GM18870 (cell line): ENCODE results near the gene RASEF.
"Not testable (repeated sequence)": the region's sequence is repeated elsewhere in the genome, so short reads cannot be mapped to it uniquely, and the experiment has no call there.

Source experiments
- ATAC-seq: cut with Tn5 transposase; IDR thresholded peaks from one replicate; pipeline ENCODE4 v1.9.1; 2021; ENCODE audit warnings: moderate library complexity; ENCODE audit not compliant: unreplicated experiment

RASEF gene

DNA sequence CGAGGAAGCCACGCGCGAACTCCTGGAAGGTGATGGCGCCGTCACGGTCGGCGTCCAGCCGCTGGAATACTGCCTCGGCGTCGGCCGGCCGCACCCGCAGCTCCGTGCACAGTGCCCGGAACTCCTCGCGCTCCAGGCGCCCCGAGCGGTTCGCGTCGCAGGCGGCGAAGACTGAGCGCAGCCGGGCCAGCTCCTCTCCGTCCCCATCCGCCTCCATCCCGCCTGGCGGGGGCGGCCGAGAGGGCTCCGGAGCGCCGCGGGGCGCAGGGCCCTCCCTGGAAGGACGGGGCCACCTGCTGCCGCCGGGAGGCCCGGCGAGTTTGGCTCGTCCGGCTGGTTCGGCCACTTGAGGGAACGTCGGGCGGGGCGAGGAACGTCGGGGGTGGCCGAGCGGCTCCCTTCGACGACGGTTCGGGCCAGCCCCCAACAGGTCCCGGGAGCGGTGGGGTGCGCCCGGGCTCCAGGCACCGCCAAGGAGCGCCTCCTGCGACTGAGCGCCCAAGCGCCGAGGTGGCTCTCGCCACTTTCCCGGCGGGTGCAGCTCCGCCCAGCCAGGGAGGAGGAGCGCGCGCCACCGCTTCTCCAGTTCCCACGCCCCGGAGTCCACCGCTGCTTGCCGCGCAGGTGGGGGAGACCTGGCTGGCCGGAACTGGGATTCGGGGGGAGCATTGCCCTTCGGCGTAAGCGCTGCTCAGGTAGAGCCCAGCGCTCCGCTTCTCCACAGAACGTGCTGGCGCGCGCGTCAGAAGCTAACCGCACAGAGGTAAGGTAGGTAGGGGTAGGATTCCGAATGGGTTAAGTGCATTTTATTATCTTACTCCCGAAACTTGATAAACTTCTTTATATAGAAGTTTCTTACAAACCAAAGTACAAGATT, at the start of gene RASEF:
Gene RASEF (minus strand): TSS at position 492 of the 877 bp plus-strand sequence. CDS start 275 bp downstream, at position 217.
- ATAC-seq = no peak

DNA sequence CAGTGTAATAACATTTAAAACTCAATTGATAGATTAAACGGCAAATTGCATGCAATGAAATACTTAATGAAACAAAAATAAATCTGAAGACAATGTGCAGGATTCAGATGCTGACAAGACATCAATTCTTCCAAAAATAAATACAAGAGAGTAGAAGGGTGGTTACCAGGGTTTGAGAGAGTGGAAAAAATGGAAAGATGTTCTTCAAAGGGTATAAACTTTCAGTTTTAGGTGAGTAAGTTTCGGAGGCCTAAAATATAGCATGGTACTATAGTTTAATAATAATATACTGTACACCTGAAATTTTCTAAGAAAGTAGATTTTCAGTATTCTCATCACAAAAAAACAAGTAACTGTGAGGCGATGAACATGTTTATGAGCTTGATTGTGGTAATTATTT, 48.2 kb upstream of the RASEF start:
- ATAC-seq = no peak

DNA sequence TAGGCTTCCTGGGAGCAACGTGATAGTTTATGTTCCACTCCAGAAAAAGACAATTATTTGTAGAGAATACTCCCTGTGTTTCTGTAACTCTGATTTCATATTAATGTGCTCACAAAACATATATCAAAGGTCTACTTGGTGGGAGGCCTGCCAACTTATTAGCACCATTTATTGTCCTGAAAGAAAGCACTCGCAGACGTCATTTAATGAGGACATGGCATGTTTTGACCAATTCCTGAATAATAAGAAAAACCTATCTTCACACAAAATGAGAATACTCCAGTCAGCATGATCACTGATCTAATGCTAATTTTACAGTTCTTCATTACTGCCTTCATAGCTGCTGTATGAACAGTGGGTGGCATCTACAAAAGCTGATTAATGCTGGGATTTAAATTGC, 46.4 kb upstream of the RASEF start:
- no peak for ATAC-seq

DNA sequence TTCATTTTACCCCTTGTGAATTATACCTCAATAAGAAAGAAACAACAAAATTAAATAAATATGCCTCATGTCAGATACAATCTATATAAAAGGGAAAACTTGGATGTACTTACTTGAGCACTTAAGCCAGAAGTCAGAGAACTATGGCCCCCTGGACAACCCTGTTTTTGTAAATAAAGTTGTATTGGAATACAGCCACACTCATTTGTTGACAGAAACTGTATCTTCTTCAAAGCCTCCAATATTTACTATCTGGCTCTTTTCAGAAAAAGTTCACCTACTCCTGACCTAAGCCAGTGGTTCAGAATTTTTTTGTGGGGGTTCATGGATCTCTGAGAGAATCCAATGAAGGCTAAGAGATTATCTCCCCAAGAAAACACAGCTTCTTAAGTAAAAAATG, 45.3 kb upstream of the RASEF start:
- no peak for ATAC-seq

DNA sequence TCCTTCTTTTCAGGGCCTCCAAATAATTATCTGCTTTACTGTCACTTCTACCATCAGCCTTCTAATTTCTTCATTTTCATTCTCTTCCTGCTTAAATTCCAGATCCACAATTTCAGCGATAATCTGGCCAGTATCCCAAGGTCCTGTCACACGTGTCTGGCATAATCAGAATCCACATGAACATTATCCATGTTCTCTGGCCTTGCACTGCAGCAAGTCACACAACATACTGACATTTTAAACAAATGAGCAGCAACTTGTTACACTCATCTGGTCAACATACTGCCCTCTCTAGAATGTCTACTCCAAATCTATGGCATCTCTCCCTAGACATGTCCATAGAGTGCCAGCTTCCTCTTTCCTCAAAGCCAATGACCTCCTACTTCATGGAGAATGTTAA, 43.8 kb upstream of the RASEF start:
- no peak for ATAC-seq

DNA sequence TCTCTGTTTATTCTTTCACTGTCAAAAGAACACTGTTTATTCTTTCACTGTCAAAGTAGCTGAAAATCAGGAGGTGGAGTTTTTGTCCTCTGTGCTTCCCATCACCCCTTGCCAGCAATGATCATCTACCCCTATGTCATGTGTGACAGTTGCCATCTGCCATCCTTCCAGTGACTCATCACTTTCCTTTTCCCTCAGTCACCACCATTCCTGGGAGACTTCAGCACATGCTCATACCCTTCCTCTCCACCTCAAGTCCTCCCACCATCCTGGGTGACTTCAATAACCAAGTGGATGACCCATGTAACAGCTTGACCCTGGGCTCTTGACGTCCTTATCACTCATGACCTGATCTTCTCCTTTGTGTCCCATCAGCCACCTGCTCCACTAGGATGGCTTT, 43.3 kb upstream of the RASEF start:
- no peak for ATAC-seq

DNA sequence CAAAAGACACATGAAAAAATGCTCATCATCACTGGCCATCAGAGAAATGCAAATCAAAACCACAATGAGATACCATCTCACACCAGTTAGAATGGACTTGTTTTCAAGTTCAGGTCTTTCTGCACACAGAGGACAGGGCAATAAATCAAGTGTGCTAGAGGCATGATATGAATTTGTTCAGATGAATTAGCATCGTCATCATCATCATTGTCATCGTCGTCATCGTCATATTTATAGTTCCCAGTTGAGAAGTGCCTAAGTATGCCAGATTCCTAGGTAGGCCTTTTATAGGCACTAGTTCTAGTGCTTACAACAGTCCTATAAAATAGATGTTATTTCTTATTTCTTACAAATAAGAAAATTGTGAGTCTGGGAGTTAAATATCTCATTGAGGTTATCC, 34.7 kb upstream of the RASEF start:
- no peak for ATAC-seq

DNA sequence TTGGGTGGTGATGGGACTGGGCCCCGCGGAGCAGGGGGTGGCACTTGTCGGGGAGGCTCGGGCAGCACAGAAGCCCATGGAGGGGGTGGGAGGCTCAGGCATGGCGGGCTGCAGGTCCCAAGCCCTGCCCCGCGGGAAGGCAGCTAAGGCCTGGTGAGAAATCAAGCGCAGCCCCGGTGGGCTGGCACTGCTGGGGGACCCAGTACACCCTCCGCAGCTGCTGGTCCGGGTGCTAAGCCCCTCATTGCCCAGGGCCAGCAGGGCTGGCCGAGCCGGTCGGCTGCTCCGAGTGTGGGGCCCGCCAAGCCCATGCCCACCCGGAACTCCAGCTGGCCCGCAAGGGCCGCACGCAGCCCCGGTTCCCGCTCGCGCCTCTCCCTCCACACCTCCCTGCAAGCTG, 30.4 kb upstream of the RASEF start:
- not testable (repeated sequence) for ATAC-seq

DNA sequence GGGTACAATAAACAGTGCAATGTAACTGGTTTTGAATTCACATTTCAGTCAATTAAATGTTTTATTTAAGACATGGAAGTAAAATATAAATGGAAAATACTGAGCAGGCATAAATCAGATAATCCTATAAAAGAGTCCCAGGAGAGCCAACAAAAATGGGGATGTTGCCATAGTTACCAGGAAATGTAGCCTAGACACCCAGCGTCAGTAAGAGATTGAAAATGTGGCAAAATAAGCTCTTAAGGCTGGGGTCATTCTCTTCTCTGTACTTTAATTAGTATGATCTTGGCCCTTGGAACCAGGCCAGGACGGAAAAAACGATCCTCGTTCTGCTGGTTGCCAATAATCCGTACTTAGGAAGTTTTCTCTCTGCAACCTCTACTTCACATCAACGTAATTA, 18.9 kb upstream of the RASEF start:
- ATAC-seq = no peak

DNA sequence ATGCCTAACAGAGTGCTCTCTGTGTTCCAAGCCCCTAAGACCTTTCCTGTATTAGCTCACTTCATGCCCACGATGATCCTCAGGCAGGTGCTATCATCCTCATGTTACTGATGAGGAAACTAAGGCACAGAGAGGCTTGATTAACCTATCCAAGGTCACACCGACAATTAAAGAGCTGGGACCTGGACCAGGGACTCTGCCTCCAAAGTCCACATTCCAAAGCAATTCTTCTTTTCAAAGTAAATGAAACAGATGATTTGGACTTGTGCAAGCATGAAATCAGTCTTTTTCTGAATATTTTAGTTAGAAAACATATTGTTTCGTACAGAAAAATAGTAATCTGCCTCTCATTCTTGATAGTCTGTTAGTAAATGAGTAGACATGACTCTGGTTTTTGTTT, 18.1 kb upstream of the RASEF start:
- no peak for ATAC-seq

DNA sequence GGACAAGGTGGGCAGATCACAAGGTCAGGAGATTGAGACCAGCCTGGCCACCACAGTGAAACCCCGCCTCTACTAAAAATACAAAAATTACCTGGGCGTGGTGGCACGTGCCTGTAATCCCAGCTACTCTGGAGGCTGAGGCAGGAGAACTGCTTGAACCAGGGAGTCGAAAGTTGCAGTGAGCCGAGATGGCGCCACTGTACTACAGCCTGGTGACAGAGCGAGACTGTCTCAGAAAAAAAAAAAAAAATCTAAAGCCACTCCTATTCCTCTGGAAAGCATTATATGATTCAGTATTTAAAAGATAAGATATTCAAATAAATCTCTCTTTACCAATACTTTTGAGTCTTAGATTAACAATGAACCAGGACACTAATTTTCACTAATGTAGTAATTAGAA, 13.0 kb upstream of the RASEF start:
- ATAC-seq = not testable (repeated sequence)

DNA sequence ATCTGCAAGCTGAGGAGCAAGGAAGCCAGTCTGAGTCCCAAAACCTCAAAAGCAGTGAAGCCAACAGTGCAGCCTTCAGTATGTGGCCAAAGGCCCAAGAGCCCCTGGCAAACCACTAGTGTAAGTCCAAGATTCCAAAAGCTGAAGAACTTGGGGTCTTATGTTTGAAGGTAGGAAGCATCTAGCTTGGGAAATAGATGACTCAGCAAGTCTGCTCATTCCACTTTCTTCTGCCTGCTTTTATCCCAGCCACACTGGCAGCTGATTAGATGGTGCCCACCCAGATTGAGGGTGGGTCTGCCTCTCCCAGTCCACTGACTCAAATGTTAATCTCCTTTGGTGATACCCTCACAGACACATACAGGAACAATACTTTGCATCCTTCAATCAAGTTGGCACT, 9.6 kb upstream of the RASEF start:
- ATAC-seq = not testable (repeated sequence)

DNA sequence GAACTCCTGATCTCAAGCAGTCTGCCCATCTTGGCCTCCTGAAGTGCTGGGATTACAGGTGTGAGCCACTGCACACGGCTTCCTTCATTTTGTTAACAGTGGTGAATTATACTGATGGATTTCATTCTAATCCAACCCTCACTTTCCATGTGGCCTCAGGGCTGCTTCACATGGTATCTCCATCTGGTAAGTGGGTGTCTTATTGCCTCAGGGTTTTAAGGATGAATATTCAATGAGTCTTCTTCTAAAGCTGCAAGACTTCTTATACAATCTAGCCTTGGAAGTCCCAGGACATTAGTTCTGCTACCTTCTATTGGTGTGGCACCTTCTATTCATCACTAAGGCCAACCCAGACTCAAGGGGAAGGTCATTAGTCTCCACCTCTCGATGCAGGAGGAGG, 8.7 kb upstream of the RASEF start:
- ATAC-seq = no peak

DNA sequence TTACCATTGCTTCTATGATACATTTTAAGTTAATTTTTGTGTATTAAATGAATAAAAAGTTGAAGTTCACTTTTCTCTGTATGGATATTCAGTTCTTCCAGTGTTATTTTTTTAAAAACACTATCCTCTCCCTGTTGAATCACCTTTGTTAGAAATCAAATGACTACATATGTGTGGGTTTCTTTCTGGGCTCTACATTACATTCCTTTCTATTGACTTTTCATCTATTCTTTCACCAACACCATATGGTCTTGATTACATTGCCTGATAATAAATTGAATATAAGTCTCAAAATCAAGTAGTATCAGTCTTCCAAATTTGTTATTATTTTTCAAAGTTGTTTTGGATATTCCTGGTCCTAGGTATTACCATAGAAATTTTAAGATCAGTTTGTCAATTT, 7.3 kb upstream of the RASEF start:
- no peak for ATAC-seq

DNA sequence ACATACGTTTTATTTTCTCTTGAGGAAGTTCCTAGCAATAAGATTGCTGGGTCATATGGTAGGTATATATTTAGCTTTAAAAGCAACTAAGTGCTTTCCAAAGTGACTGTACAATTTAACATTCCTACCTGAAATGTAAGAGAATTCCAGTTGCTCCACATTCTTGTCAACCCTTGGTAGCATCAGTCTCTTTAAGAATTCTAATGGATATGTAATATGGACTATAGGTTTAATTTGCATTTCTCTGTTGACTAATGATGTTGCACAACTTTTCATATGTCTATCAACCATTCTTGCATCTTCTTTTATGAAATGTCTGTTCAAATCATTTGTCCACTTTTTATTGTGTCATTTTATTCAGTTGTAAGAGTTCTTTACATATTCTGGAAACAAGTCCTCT, 6.7 kb upstream of the RASEF start:
- ATAC-seq = no peak

DNA sequence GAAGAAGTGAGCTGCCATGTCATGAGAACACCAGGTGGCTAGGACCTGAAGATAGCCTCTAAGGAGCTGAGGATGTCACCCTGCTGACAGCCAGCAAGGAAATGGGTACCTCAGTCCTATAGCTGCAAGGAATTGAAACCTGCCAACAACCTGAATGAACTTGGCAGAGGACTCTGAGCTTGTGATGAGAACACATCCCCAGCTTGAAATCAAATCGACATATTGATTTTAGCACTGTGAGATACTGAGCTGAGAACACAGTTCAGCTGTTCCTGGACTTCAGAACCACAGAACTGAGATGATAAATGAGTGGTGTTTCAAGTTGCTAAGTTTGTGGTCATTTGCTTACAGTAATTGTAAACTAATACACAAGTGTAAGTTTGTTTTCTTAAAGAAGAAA, 5.5 kb upstream of the RASEF start:
- no peak for ATAC-seq

DNA sequence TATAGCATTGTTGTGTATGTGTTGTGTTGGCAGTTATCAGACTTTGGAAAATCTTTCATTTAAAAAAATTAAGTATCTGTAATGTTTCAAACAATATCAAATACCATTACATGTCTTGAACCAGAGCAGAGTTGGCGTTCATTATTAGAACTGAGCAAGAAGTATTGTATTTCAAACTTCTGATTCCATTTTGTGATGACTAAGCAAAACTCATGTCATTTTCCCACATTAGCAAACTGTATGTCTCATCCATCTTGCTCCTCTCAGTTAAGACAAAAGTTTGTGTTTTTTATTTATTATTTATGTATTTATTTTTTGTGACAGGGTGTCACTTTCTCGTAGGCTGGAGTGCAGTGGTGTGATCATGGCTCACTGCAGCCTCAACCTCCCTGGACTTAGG, 4.6 kb upstream of the RASEF start:
- ATAC-seq = no peak

DNA sequence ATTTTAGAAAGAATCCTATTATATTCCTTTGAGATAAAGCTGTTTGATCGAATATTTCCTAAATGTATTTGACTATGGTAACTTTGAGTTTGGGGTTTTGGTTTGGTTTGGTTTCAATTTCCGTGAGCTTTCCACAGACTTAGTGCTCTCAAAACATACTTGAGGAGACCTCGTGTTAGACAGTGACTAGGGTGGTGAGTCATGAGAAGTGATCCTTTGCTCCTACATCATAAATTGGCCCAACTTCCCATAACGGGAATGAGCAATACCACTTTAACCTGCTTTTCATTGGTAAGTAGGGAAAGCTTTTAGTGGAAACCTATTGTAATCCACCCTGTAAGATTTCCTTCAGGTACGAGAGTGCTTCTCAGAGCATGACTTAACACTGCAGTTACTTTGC, 3.8 kb upstream of the RASEF start:
- no peak for ATAC-seq

DNA sequence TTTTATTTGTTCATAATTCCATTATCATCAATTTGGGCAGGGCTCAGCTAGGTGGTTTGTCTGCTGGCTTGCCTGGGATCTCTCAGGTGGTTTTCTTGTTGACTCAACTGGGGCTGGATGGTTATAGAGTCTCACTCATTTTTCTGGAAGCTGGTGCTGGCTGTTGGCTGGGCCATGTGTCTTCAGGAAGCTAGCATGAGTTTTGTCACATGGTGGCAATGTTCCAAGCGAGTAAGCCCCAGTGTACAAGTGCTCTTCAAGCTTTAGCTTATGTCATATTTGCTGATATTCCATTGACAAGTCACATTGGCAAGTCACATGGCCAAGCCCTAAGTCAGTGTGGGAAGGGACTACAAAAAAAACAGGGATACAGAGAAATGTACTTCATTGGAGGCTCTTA, 2.3 kb upstream of the RASEF start:
- ATAC-seq = no peak

DNA sequence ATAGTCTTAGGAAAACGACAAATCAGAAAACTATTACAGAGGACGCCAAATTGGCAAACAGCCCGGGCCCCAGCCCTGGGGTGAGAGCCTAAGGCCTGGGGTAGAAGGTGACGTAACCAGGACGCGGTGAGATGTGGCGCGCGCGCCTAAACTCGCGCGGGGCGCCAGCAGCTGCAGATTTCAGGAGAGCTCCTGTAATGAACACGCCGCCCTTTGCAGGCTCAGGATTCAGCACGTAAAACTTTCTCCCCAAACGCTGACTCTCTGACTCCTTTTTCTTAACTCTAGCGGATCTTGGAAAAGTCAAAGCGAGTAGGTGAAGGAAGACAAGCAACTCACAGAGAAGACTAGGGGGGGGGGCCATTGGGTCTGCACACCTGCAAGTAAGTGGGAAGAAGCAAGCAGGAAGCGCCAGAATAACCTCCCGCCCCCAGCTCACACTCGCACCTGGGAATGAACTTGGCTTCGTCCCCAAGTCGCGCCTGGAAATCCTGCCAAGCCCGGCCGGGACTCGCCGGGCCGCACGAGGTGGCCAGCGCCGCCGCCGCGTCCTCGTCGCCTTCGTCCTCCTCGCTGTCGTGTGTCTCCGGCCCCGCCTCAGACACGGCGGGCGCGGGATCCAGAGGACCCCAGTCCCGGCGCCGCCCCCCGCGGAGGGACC, 822 bp downstream of the RASEF start:
- ATAC-seq = no peak

DNA sequence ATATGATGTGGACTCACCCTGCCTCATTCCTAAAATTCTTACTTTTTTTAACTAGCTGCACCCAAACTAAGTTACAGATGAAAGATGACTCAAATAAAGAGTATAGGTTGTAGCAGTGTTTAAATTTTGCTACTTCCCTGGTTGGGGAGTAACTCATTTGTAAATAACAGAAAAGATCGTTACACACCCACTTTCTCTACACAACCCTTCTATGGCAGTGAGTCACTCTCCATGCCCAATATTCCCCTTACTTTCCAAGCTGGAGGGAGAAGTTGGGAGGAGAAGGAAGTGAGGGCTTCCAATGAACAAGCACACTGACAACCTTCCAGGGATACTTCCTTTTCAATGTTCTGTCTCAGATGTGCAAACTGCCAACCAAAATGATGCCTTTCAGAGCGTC, 1.9 kb downstream of the RASEF start:
- no peak for ATAC-seq

DNA sequence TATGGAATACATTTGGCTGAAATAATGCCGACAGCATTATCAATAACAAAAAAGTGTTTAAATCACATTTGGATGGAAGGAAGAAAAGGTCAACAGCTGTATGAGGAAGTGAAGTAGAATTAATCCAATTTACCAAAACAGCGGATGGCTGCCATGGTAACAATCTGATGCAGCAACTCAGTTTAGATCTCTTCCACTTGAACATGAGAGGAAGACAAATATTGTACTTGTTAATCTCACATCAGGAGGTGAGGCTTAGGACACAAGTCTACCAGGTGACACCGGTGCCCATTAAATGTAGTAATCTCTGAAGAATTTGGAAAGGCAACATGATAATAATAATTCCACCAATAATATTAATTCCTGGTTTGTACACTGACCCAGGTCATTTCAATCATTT, 2.4 kb downstream of the RASEF start:
- ATAC-seq = no peak

DNA sequence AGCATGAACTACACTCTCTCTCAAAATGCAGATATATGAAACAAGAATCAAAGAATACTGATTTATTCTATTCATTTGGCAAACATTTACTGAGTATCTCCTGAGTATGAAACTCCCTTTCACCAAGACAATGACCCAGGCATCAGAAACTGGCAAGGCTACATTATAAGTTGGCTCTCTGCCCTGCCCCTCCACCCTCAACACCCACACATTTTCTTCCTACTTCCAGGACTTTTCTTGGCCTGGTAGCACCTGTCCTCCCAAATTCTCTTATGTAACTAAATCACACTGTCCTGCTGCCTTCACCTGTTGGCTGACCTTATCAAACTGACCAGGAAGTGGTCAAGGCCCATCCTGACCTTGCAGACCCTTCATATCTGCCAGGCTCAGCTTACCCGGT, 3.5 kb downstream of the RASEF start:
- no peak for ATAC-seq
